Heart left ventricle (tissue), 16 donors: ENCODE data around the gene SLC9C2. TPM values are rescaled to one million over a fixed set of nuclear protein-coding genes. Genes with fewer than 3 reads are reported as not detected.

ENCODE experiments used
- ATAC-seq, 4 donors: fragments of 200-7000 bp; cut with Tn5 transposase; one replicate each; pipeline ENCODE4 v1.9.1; 2020 to 2022; ENCODE audit warnings: moderate library complexity in 4 of 4, mild to moderate bottlenecking in 3 of 4, moderate number of reproducible peaks in 1 of 4
- DNase-seq, 5 donors: peaks; one replicate each; pipeline ENCODE4 v3.0.0-alpha.2; 2020
- H3K27ac ChIP-seq, 12 donors: fragments of 200-600 bp; sonication (generic) in 4 of 12; one replicate each; pipeline versions ENCODE4 v1.5.0 to v1.8.0; 2016 to 2022; ENCODE audit warnings: mild to moderate bottlenecking in 2 of 12
- H3K27me3 ChIP-seq, 9 donors: fragments of 200-600 bp; sonication (generic) in 2 of 9; one replicate each; pipeline versions ENCODE4 v1.5.1 to v1.8.0; 2016 to 2022; ENCODE audit warnings: mild to moderate bottlenecking in 3 of 9
- H3K36me3 ChIP-seq, 9 donors: fragments of 200-600 bp; sonication (generic) in 2 of 9; one replicate each; pipeline versions ENCODE4 v1.5.0 to v1.8.0; 2018 to 2022; ENCODE audit warnings: mild to moderate bottlenecking in 2 of 9
- H3K4me1 ChIP-seq, 12 donors: fragments of 200-600 bp; sonication (generic) in 4 of 12; one replicate each; pipeline versions ENCODE4 v1.5.0 to v1.8.0; 2016 to 2022; ENCODE audit warnings: mild to moderate bottlenecking in 3 of 12
- H3K4me3 ChIP-seq, 12 donors: fragments of 200-600 bp; sonication (generic) in 4 of 12; one replicate each; pipeline versions ENCODE4 v1.5.0 to v1.8.0; 2017 to 2022; ENCODE audit warnings: mild to moderate bottlenecking in 9 of 12, moderate library complexity in 4 of 12
- H3K9me3 ChIP-seq, 12 donors: fragments of 200-600 bp; sonication (generic) in 4 of 12; one replicate each; pipeline versions ENCODE4 v1.5.0 to v1.8.0; 2016 to 2022; ENCODE audit warnings: mild to moderate bottlenecking in 1 of 12
- POLR2A ChIP-seq, 2 donors: fragments of 450-650 bp; IDR thresholded peaks; one replicate each; pipeline ENCODE4 v1.6.1; 2017; ENCODE audit warnings: antibody characterized with exemption in 2 of 2, mild to moderate bottlenecking in 2 of 2, moderate library complexity in 2 of 2
- WGBS, 4 donors: extraction: QIAGEN DNeasy Blood & Tissue Kit in 2 of 4; methylation state at CpG; one replicate each; pipeline versions ENCODE4 v1.1.5 to v1.1.7; 2013 to 2018; 5-methylcytosine and 5-hydroxymethylcytosine counted together
- intact Hi-C, 10 donors: fragments of 100-400 bp; cut with DNase I; formaldehyde crosslinking; loops; one replicate each; pipeline versions ENCODE4 v1.11.1 to v1.14.2; 2022
- polyA plus RNA-seq, 2 donors: library from polyadenylated mRNA; stranded (reverse); fragments of 200-250 nt; gene quantifications; one replicate each; pipeline ENCODE4 v1.2.3, GENCODE V29; 2013
- total RNA-seq, 9 donors: library from RNA; depleted of rRNA in 2 of 9; stranded (reverse); fragments of >200 nt in 2 of 9; fragmentation: NEBNext Ultra II Directional in 3 of 9; extraction: Animal tissue kit (Norgen Biotek cat#: 25700) in 3 of 9; gene quantifications; one replicate each; pipeline versions ENCODE4 v1.1.0 to v1.2.4, GENCODE V29; 2016 to 2023
- TF ChIP-seq, protein P1 (sequence below), 12 donors: fragments of 200-600 bp; sonication (generic) in 4 of 12; IDR thresholded peaks; one replicate each; pipeline versions ENCODE4 v1.5.0 to v1.8.0; 2018 to 2022; ENCODE audit warnings: antibody characterized with exemption in 12 of 12, mild to moderate bottlenecking in 5 of 12
- donor health status: ischemic (EF 13 %, LVEDD 7.1; RV severe dilation, severe dysfunction).
- donor health status: healthy with polysubstance abuse.
- donor health status: DM: no; HTN: yes; CAD: no.
- donor health status: DM: no; HTN: no; CAD: no.
- donor health status: ischemic (EF 25% LVEDD 6.9; RV normal size, moderate dysfunction).
- donor health status: ischemic (EF 25% LVEDD 5.7; RV mildly dilated, moderate dysfunction).
- donor health status: healthy.
- donor health status: DM: yes; HTN: yes; CAD: no.
- donor health status: ischemic (EF 35%, LVEDD 5.7; RV mildly dilated, moderate dysfunction).
- donor health status: nonischemic (EF 11% LVEDD 7.7; RV severe dilation, severe dysfunction).
- donor health status: DM: yes; HTN: yes; CAD: no.
- donor health status: PGD.
- donor health status: ischemic (EF 29% LVEDD 5.4; RV normal size, mild dysfunction).
- donor health status: nonischemic (EF 23%, LVEDD 6.1; RV moderate dilation, normal function).

The SLC9C2 gene
- total and polyA plus RNA-seq, 11 donors = 0.09 to 1.8 (median 0.17) TPM; not detected in 8

DNA sequence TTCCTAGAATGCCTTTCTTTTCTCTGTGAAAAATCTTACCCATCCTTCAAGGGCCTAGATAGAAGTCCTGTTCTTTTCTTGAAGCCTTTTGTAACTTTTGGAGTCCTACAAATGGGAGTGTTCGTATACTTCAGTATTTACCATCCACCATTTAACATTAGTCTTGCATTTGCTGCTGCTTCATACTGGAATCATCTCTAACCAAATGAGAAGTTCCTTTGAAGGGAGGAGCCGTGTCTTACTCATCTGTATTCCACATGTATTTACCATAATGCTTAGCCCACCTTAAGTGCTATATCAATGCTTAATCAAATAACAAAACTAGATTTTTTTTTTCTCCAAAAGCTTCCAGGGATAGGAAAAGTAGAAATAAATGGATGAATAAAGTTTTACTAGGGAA lies 118.6 kb downstream of the SLC9C2 start:
- Histone ChIP-seq H3K27me3 (no peaks in the 10 kb centered on the region), H3K36me3 (peaks cover 0 to 100% (median 90%) of the 10 kb centered on the region in 9 donors), H3K9me3 (no peaks in the 10 kb centered on the region), H3K27ac (no peak overlapping the region), H3K4me1 (peaks cover 0 to 29% (median 15%) of the 10 kb centered on the region in 12 donors), H3K4me3 (no peak overlapping the region)
- WGBS, 4 donors = 93 to 98% (median 95%) methylated on average over 2 of the region's 2 CpGs
- TF ChIP-seq, protein P1, sequence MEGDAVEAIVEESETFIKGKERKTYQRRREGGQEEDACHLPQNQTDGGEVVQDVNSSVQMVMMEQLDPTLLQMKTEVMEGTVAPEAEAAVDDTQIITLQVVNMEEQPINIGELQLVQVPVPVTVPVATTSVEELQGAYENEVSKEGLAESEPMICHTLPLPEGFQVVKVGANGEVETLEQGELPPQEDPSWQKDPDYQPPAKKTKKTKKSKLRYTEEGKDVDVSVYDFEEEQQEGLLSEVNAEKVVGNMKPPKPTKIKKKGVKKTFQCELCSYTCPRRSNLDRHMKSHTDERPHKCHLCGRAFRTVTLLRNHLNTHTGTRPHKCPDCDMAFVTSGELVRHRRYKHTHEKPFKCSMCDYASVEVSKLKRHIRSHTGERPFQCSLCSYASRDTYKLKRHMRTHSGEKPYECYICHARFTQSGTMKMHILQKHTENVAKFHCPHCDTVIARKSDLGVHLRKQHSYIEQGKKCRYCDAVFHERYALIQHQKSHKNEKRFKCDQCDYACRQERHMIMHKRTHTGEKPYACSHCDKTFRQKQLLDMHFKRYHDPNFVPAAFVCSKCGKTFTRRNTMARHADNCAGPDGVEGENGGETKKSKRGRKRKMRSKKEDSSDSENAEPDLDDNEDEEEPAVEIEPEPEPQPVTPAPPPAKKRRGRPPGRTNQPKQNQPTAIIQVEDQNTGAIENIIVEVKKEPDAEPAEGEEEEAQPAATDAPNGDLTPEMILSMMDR (IDR thresholded peaks at IDR 0.05) = no peak
- TF ChIP-seq POLR2A (IDR thresholded peaks at IDR 0.05) = no peak
- DNase-seq = no peak
- ATAC-seq = no peak
- intact Hi-C loops = no loop called here

DNA sequence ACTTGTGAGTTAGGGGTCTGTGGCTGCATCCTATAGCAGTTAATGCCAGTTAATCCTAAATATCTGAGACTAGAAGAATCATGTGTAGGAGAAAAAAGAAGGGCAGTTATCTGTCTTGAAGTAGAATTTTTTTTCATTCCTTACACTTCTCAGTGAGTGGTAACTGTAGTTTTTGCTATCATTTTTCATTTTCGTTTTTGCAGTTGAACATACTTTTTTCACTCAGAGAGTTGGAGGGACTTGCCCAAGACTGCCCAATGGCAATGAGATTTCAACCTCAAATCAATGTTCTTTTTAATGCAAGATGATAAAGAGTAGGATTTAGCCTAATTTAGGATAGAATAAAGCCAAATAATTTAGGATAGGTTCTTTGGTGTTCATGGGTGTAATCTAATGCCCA lies 120.2 kb downstream of the SLC9C2 start:
- H3K4me1 ChIP-seq = peaks cover 0 to 44% (median 27%) of the 10 kb centered on the region in 12 donors
- intact Hi-C loops = no loop called here

DNA sequence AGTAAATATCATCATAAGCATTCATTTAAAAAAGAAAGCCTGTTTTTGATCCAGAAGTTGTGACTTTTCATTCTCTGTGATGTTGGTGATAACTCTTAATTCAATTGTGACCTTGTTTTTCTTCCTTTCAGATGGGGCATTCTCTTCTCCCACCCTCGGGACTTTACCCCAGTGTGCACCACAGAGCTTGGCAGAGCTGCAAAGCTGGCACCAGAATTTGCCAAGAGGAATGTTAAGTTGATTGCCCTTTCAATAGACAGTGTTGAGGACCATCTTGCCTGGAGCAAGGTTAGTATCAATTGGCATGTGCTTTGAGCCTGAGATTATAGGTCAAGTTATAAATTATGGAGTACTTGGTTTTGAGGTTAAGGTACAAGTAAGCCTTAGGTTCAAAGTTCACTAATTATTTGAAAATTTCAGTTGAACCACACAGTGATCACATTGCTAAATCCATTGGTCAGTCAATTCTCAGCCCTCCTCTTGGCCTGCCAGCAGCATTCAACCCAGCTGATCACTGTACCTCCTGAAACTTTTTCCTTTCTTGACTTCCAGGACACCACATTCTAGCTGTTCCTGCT lies 121.6 kb downstream of the SLC9C2 start:
- H3K27ac ChIP-seq = no peak overlapping the region
- H3K4me1 ChIP-seq = peaks cover 0 to 48% (median 28%) of the 10 kb centered on the region in 12 donors
- ATAC-seq (no peak), DNase-seq (peak in 2 of 5 donors; percentile 28 to 43)
- WGBS, 4 donors = 52 to 74% (median 60%) methylated on average over 1 of the region's 1 CpG
- no peaks in the 10 kb centered on the region for H3K27me3 ChIP-seq
- TF ChIP-seq, protein P1 (IDR thresholded peaks at IDR 0.05) = no peak
- no peak for TF ChIP-seq POLR2A (IDR thresholded peaks at IDR 0.05)
- H3K36me3 ChIP-seq = peaks cover 0 to 70% (median 61%) of the 10 kb centered on the region in 9 donors
- H3K4me3 ChIP-seq = no peak overlapping the region
- intact Hi-C loops = no loop called here
- no peaks in the 10 kb centered on the region for H3K9me3 ChIP-seq

More for the DNA sequence above, 120.2 kb downstream of the SLC9C2 start:
- 78 to 91% (median 89%) methylated on average over 1 of the region's 1 CpG for WGBS, 4 donors
- no peaks in the 10 kb centered on the region for H3K27me3 ChIP-seq
- ATAC-seq (no peak), DNase-seq (no peak)
- H3K9me3 ChIP-seq = no peaks in the 10 kb centered on the region
- H3K4me3 ChIP-seq = no peak overlapping the region
- TF ChIP-seq, protein P1 (IDR thresholded peaks at IDR 0.05) = no peak
- TF ChIP-seq POLR2A (IDR thresholded peaks at IDR 0.05) = no peak
- no peak overlapping the region for H3K27ac ChIP-seq
- peaks cover 0 to 84% (median 75%) of the 10 kb centered on the region in 9 donors for H3K36me3 ChIP-seq

DNA sequence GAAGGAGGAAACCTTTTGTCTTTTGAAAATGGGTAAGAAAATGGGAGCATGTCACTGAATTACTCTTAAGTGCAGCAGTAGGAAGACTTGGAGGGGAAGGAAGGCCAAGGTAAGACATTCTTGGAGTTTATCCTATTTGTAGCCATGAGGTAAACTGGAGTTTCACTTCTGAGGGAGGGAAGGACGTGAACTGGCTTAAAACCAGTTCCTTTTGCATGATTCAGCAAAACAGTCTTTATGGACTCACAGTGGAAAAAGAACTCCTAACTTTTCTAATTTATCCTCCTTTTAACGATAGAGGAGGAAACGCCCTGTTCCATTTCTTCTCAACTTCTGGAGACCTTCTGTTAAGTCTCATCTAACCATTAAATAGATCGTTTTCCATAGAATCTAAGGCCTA lies 123.2 kb downstream of the SLC9C2 start:
- DNase-seq = no peak
- Histone ChIP-seq H3K9me3 (no peaks in the 10 kb centered on the region), H3K4me3 (peak overlapping the region in 2 of 12 donors; percentile 89 to 96), H3K27me3 (no peaks in the 10 kb centered on the region), H3K36me3 (peaks cover 0 to 54% (median 44%) of the 10 kb centered on the region in 9 donors), H3K4me1 (peaks cover 0 to 61% (median 44%) of the 10 kb centered on the region in 12 donors), H3K27ac (peak overlapping the region in 7 of 12 donors; percentile 94 to 99 (median 97))
- intact Hi-C loops = loop anchor here in 7 of 10 donors (2.0 to 10.0 kb wide), 9 partner anchors 47 to 678 kb away; partner anchors contain the start of genes CENPL (in 2 of the 7), DARS2 (in 2 of the 7), RABGAP1L (in 2 of the 7) and GAS5 (in 1 of the 7)
- ATAC-seq = no peak
- WGBS, 4 donors = 74 to 82% (median 78%) methylated on average over 4 of the region's 4 CpGs
- TF ChIP-seq, protein P1 (IDR thresholded peaks at IDR 0.05) = no peak
- no peak for TF ChIP-seq POLR2A (IDR thresholded peaks at IDR 0.05)
